ENCODE results near the gene MED12.
"Not testable (repeated sequence)": the region's sequence is repeated elsewhere in the genome, so short reads cannot be mapped to it uniquely, and the experiment has no call there.

The MED12 gene

DNA sequence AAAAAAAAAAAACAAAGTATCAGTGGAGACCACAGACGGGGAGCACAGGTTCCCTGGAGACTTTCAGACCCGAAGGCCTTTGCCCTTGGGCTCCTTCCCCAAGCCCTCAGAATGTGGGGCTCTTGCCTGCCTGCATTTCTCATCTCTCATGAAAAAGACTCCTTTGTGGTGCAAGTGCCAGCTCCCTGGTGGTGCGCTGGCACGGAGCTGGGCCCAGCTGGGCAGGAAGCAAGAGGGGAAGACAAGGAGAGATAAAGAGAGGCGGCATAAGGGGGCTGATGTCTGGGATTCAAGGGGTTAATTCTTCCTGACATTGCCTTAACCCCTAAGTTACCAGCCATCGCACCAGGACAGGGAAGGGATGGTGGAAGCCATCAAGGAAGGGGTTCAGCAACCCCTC lies 48.1 kb downstream of the MED12 start:
- no peak for DNase-seq

DNA sequence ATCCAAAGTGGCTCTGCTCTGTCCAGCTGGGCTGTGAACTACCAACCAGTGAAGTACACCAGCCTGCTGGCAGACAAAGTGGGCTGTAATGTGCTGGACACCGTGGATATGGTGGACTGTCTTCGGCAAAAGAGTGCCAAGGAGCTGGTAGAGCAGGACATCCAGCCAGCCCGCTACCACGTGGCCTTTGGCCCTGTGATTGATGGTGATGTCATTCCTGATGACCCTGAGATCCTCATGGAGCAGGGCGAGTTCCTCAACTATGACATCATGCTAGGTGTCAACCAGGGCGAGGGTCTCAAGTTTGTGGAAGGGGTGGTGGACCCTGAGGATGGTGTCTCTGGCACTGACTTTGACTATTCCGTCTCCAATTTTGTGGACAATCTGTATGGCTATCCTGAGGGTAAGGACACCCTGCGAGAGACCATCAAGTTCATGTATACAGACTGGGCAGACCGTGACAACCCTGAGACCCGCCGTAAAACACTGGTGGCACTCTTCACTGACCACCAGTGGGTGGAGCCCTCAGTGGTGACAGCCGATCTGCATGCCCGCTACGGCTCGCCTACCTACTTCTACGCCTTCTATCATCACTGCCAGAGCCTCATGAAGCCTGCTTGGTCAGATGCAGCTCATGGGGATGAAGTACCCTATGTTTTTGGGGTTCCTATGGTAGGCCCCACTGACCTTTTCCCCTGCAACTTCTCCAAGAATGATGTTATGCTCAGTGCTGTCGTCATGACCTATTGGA lies 48.8 kb downstream of the MED12 start:
- DNase-seq = no peak

GRCh38 chrX:71168134-71168533 lies 49.7 kb downstream of the MED12 start:
- no peak for DNase-seq

DNA sequence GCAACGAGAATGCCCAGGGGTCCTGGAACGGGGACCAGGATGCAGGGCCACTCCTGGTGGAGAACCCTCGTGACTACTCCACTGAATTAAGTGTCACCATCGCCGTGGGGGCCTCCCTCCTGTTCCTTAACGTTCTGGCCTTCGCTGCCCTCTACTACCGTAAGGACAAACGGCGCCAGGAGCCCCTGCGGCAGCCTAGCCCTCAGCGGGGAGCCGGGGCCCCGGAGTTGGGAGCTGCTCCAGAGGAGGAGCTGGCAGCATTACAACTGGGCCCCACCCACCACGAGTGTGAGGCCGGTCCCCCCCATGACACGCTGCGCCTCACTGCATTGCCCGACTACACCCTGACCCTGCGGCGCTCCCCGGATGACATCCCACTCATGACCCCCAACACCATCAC lies 51.2 kb downstream of the MED12 start:
- DNase-seq = no peak

GRCh38 chrX:71170660-71171059 lies 52.3 kb downstream of the MED12 start:
- no peak for DNase-seq

DNA sequence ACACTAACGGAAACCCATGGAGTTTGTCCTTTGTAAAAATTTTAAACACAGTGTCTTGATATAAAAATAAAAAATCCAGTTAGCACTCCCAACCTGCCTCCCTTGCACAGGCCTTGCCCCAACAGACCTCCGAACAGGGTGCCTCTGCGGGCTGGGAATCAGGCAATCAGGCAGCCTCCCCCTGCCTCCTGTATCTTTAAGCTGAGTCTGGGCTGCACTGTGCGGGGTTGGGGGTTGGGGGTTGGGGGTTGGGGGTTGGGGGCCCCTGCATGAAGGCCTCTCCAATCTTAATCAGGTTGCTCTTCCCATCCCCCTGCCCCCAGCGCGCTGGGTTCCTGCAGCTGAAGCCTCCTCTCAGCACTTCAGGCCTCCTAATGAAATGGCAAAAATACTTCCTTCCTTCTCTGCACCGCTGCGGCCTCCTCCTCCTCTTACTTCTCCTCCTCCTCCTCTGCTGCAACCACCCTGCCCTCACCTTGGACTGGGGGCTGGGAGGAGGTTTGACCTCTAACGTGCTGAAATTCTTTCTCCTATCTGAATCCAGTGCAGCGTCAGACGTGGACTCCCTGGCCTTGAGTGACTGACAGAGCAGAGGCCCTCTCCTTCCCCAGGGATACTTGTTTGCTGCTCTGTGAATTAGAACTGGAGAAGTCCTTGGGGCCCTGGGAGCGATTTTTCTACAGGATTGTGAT lies 52.9 kb downstream of the MED12 start:
- no peak for DNase-seq

DNA sequence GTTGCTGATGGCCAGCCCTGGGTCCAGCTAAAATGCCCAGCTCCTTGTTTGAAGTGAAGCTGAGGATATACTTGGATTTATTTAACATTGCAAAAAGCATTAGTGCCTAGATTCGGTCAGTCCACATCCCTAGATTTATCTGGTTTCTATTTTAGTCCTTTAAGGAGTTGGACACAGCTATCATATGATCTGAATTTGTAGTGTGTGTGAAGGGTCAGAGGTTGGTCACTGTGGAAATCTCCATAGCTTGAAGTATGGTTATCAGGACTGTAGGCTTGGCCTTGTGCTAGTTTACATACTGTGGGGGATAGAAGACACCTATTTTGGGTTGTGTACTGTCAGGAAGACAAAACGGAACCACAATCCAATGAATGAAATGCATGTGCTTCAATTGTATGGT lies 55.0 kb downstream of the MED12 start:
- DNase-seq = no peak

DNA sequence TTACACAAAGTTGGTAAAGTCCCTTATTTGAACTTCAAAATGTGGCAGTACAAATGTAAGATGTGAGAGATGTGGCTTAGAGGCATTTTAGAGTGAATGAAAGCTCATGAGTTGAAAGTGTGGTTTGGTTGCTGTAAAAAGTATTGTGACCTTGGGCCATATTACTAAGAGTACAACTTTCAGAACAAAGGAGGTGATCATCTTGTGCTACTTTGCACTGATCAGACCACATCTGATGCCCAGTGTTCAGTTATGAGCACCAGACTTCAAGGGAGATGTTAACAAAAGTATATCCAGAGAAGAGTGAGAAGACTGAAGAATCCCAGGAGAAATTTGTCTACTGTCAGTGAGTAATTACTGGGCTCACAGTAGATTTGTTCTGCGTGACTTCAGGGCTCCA lies 56.4 kb downstream of the MED12 start:
- no peak for DNase-seq

DNA sequence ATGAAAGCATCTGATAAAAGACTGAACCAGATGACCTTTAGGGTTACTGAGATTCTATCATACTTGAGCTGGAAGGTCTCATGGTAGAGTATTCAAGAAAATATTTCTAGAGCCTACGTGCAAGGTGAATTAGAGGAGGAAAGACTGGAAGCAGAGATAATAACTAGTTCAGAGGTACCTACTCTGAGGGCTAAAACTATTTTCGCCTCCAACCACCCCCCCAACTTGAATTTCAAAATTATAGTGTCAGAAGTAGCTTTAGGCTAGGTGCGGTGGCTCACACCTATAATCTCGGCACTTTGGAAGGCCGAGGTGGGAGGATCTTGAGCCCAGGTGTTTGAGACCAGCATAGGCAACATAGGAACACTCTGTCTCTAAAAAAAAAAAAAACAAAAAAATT lies 57.1 kb downstream of the MED12 start:
- no peak for DNase-seq

- no peak for DNase-seq
These were observed 58.9 kb downstream of the MED12 start for GRCh38 chrX:71177327-71177726.

GRCh38 chrX:71178908-71179307 lies 60.5 kb downstream of the MED12 start:
- DNase-seq = peak; percentile 68

DNA sequence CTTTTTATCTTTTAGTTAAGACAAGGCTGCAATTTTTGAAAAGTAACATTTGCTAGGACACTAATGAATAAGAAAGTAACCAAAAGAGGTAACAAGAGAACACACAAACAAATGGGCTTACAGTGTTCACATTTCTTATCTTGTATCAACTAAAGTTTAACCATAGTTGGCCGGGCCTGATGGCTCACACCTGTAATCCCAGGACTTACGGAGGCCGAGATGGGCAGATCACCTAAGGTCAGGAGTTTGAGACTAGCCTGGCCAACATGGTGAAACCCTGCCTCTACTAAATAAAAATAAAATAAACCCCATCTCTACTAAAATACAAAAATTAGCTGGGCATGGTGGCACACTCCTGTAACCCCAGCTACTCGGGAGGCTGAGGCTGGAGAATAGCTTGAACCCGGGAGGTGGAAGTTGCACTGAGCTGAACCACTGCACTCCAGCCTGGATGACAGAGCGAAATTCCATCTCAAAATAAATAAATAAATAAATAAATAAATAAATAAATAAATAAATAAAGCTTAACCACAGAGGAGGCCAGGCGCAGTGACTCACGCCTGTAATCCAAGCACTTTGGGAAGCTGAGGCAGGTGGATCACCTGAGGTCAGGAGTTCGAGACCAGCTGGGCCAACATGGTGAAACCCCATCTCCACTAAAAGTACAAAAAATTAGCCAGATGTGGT lies 62.3 kb downstream of the MED12 start:
- DNase-seq = not testable (repeated sequence)

- DNase-seq = peak; percentile 53
These were observed 63.1 kb downstream of the MED12 start for GRCh38 chrX:71181558-71181909.

GRCh38 chrX:71181910-71182799 lies 63.8 kb downstream of the MED12 start:
- peak; percentile 98 for DNase-seq

DNA sequence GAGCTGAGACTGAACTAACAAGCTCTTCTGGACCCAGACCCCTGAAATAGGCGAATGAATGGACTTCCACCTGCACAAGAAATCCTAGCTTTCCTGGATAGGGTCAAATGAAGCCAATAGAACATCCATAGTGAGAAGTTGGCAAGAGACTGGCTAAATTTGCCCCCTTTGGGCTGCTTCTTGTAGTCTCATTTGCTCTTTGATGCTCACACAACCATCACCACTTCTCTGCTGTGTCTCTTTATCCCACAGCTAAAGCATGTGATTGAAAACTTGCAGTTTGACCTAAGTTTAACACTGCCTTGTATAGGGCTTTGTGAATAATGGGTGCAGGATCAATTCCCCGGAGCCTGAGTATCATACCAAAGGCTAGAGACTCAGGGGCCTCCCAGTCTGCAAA lies 64.5 kb downstream of the MED12 start:
- DNase-seq = no peak

- DNase-seq = no peak
These were observed 64.9 kb downstream of the MED12 start for GRCh38 chrX:71183341-71183740.

DNA sequence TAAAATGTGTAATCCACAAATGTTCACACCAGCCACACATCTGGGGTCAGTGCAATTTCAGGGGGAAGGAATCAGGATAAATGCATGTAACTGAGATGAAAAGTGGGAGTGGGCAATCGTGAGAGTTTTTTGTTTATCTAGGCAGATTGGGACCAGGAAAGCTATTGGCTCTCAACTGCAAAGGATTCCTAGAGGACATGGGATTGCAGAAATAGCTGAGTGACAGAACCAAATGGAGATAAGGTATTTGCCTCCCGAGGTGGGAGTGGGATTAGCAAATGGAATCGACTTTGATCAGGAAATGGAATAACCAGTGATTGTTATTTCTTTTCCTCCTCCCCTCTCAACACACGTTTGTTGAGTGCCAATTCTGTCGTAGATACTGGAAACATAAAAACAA lies 65.7 kb downstream of the MED12 start:
- DNase-seq = no peak

- no peak for DNase-seq
These were observed 66.6 kb downstream of the MED12 start for GRCh38 chrX:71184803-71185495.

GRCh38 chrX:71191248-71191647 lies 72.9 kb downstream of the MED12 start:
- no peak for DNase-seq
